Measurements from ENCODE around the gene GALR3.

GALR3 gene

GRCh38 chr22:37777122-37777687 is 46.0 kb upstream of the GALR3 start (continued):
- TF ChIP-seq ZNF335 (tag by site-specific recombination; conservative IDR thresholded peaks at IDR 0.05) (peak; percentile 38), ZBTB1 (tag by site-specific recombination; IDR thresholded peaks at IDR 0.05) (no peak), ZNF768 (tag by site-specific recombination; IDR thresholded peaks at IDR 0.05) (no peak), ZNF302 (tag by site-specific recombination; IDR thresholded peaks at IDR 0.05; ENCODE audit: low read depth) (no peak)

GRCh38 chr22:37778370-37779009 is 44.7 kb upstream of the GALR3 start:
- Histone ChIP-seq H3K9me3 (ENCODE audit: control insufficient read depth, insufficient read depth, low read depth, low read length) (no peaks in the 10 kb centered on the region), H3K4me3 (ENCODE audit: low read depth, low read length) (no peak overlapping the region), H3K27ac (ENCODE audit: extremely low read depth, low read depth, low read length) (no peak overlapping the region), H3K4me1 (ENCODE audit: control insufficient read depth, insufficient read depth, low read length) (peaks cover 5% of the 10 kb centered on the region), H3K36me3 (ENCODE audit: control insufficient read depth in 2 of 2, insufficient read depth in 1 of 2, low read length in 2 of 2) (peaks cover 0 to 15% of the 10 kb centered on the region in 2 experiments; a peak in 2 of 3 replicates)
- TF ChIP-seq ZNF121 (tag by site-specific recombination; IDR thresholded peaks at IDR 0.05) (peak; percentile 91), ZNF423 (tag by site-specific recombination; IDR thresholded peaks at IDR 0.05) (no peak), ZEB2 (tag by site-specific recombination; IDR thresholded peaks at IDR 0.05) (0 out of 2 replicates have a peak, but pooled peaks have one; percentile 7), ZNF501 (tag by site-specific recombination; IDR thresholded peaks at IDR 0.05) (no peak)
- CTCF ChIA-PET: interaction anchor here (0.6 to 1.0 kb wide), 4 partner anchors 9 to 345 kb away, joined by 3 to 4 read pairs (median 3); no protein-coding TSS in a partner anchor
- POLR2A ChIA-PET: interaction anchor here (1.6 to 1.7 kb wide), 2 partner anchors 11 to 13 kb away, joined by 5 read pairs; no protein-coding TSS in a partner anchor

- H3K27ac ChIP-seq (ENCODE audit: extremely low read depth, low read depth, low read length): no peak overlapping the region
- H3K4me1 ChIP-seq (ENCODE audit: control insufficient read depth, insufficient read depth, low read length): peaks cover 5% of the 10 kb centered on the region
- ChIA-PET CTCF (interaction anchor here (0.6 to 2.2 kb wide), 6 partner anchors 10 to 139 kb away, joined by 3 to 7 read pairs (median 4); no protein-coding TSS in a partner anchor), POLR2A (interaction anchor here (1.2 to 1.3 kb wide), 2 partner anchors 63 to 123 kb away, joined by 3 to 4 read pairs; partner anchors contain the start of gene ANKRD54)
- TF ChIP-seq ZNF660 (tag by site-specific recombination; IDR thresholded peaks at IDR 0.05) (no peak), ZNF157 (tag by site-specific recombination; IDR thresholded peaks at IDR 0.05) (no peak), ZNF423 (tag by site-specific recombination; IDR thresholded peaks at IDR 0.05) (no peak), ZNF449 (tag by site-specific recombination; IDR thresholded peaks at IDR 0.05) (no peak), CTCF (tag by site-specific recombination; IDR thresholded peaks at IDR 0.05) (peak; percentile 58; the same call in 1 of the 2 replicates), KLF10 (tag by site-specific recombination; IDR thresholded peaks at IDR 0.05) (no peak), PRDM4 (tag by site-specific recombination; IDR thresholded peaks at IDR 0.05) (no peak)
- H3K4me3 ChIP-seq (ENCODE audit: low read depth, low read length): no peak overlapping the region
- H3K9me3 ChIP-seq (ENCODE audit: control insufficient read depth, insufficient read depth, low read depth, low read length): no peaks in the 10 kb centered on the region
- H3K36me3 ChIP-seq (ENCODE audit: control insufficient read depth in 2 of 2, insufficient read depth in 1 of 2, low read length in 2 of 2): no peaks in the 10 kb centered on the region
Measured at GRCh38 chr22:37781434-37782059, 41.6 kb upstream of the GALR3 start.

Measured in HEK293 (cell line).